Duodenal mucosa (tissue), 2 donors: ENCODE results near the gene MCCC1.

ENCODE experiments used
- H3K27ac ChIP-seq: one replicate; pipeline ENCODE4 v1.7.0; 2013; ENCODE audit warnings: low read depth, low read length
- H3K27me3 ChIP-seq, 2 donors: one replicate each; pipeline ENCODE4 v1.7.0; 2013; ENCODE audit warnings: low read length in 2 of 2, control low read depth in 1 of 2; ENCODE audit not compliant: insufficient read depth in 2 of 2, control insufficient read depth in 1 of 2
- H3K36me3 ChIP-seq, 2 donors: one replicate each; pipeline ENCODE4 v1.7.0; 2013; ENCODE audit warnings: low read length in 2 of 2, control low read depth in 1 of 2; ENCODE audit not compliant: insufficient read depth in 2 of 2, control insufficient read depth in 1 of 2
- H3K4me1 ChIP-seq, 2 donors: one replicate each; pipeline ENCODE4 v1.7.0; 2013; ENCODE audit warnings: low read length in 2 of 2, control low read depth in 1 of 2; ENCODE audit not compliant: insufficient read depth in 2 of 2, control insufficient read depth in 1 of 2
- H3K4me3 ChIP-seq, 2 donors: one replicate each; pipeline ENCODE4 v1.7.0; 2013; ENCODE audit warnings: low read length in 2 of 2, low read depth in 1 of 2
- H3K9ac ChIP-seq, 2 donors: one replicate each; pipeline ENCODE4 v1.7.0; 2013; ENCODE audit warnings: low read length in 2 of 2, low read depth in 1 of 2
- H3K9me3 ChIP-seq, 2 donors: one replicate each; pipeline ENCODE4 v1.7.0; 2013; ENCODE audit warnings: low read length in 2 of 2, control low read depth in 1 of 2; ENCODE audit not compliant: control insufficient read depth in 1 of 2

Gene MCCC1

GRCh38 chr3:182979103-182979673 is 120.1 kb downstream of the MCCC1 start:
- peaks cover 15 to 19% of the 10 kb centered on the region in 2 donors for H3K4me1 ChIP-seq
- no peaks in the 10 kb centered on the region for H3K36me3 ChIP-seq
- peak overlapping the region; percentile 66 to 76 for H3K9ac ChIP-seq
- no peak overlapping the region for H3K27ac ChIP-seq
- no peaks in the 10 kb centered on the region for H3K27me3 ChIP-seq
- no peaks in the 10 kb centered on the region for H3K9me3 ChIP-seq
- H3K4me3 ChIP-seq = peak overlapping the region; percentile 82 to 89

GRCh38 chr3:182978387-182978786 is 120.9 kb downstream of the MCCC1 start:
- no peaks in the 10 kb centered on the region for H3K36me3 ChIP-seq
- H3K4me3 ChIP-seq = peak overlapping the region; percentile 82 to 89
- H3K9ac ChIP-seq = peak overlapping the region in 1 of 2 donors; percentile 66
- no peaks in the 10 kb centered on the region for H3K27me3 ChIP-seq
- peaks cover 15 to 19% of the 10 kb centered on the region in 2 donors for H3K4me1 ChIP-seq
- H3K9me3 ChIP-seq = no peaks in the 10 kb centered on the region
- no peak overlapping the region for H3K27ac ChIP-seq

DNA sequence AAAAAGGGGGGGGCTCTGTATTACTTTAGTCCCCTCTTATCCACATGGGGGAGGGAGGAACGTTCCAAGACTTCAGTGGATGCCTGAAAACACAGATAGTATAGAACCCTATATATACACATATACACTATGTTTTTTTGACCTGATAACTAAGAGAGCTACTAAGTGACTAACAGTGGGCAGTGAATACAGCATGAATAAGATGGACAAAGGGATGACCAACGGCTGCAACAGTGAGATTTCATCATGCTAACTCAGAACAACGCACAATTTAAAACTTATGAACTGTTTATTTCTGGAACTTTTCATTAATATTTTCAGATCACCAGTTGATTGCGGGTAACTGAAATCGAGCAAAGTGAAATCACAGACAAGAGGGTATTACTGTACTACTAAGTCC is 126.2 kb downstream of the MCCC1 start:
- Histone ChIP-seq H3K27ac (no peak overlapping the region), H3K9ac (no peak overlapping the region), H3K36me3 (no peaks in the 10 kb centered on the region), H3K27me3 (no peaks in the 10 kb centered on the region), H3K9me3 (no peaks in the 10 kb centered on the region), H3K4me1 (peaks cover 9 to 32% of the 10 kb centered on the region in 2 donors), H3K4me3 (no peak overlapping the region)

- Histone ChIP-seq H3K9ac (no peak overlapping the region), H3K9me3 (no peaks in the 10 kb centered on the region), H3K4me3 (no peak overlapping the region), H3K36me3 (no peaks in the 10 kb centered on the region), H3K27ac (no peak overlapping the region), H3K27me3 (no peaks in the 10 kb centered on the region), H3K4me1 (peaks cover 13 to 39% of the 10 kb centered on the region in 2 donors)
Observed at GRCh38 chr3:182972387-182972786, 126.9 kb downstream of the MCCC1 start.

DNA sequence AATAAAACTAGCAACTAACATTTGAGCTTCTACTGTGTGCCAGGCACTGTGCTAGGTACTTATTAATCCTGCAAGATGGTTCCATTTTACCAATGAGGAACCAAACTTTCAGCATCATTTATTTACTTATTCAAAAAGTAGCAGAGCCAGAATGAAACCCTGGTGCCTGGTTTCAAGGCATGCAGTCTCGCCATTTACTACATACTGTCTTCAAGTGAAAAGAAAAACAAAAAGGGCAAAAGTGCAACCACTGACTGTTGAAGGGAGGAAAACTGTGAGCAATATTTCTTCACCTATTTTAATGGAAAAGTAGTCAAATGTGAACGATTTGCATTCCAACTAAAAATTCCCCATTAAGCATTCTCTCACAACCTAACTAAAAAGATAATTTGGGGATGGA is 127.7 kb downstream of the MCCC1 start:
- Histone ChIP-seq H3K4me3 (no peak overlapping the region), H3K27ac (no peak overlapping the region), H3K4me1 (peaks cover 13 to 38% of the 10 kb centered on the region in 2 donors), H3K27me3 (no peaks in the 10 kb centered on the region), H3K9ac (no peak overlapping the region), H3K36me3 (no peaks in the 10 kb centered on the region), H3K9me3 (no peaks in the 10 kb centered on the region)

DNA sequence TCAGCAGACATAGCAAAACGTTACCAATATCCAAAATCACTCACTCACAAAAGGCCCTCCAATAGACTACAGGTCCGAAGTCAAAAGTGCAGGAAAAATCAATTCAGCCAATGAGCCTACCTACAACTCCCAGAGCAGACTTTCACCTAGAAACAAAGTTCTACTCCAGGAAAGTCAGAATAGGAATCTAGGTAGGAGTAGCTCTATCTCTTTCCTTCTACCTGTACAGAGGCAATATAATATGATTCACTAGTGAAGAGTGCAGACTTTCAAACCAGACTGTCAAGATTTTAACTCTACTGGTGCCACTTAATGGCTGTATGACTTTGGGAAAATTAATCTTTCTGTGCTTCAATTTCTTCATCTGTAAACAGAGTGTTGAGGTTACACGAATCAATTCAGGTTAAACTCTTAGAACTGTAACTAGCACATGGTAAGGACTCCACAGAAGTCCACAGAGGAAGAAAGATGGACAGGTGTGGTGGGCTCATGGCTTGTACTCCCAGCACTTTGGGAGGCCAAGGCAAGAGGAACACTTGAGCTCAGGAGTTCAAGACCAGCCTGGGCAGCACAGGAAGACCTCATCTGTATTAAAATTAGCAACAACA is 128.4 kb downstream of the MCCC1 start:
- no peaks in the 10 kb centered on the region for H3K36me3 ChIP-seq
- peaks cover 15 to 38% of the 10 kb centered on the region in 2 donors for H3K4me1 ChIP-seq
- H3K9ac ChIP-seq = no peak overlapping the region
- H3K4me3 ChIP-seq = no peak overlapping the region
- H3K9me3 ChIP-seq = no peaks in the 10 kb centered on the region
- H3K27ac ChIP-seq = no peak overlapping the region
- no peaks in the 10 kb centered on the region for H3K27me3 ChIP-seq

GRCh38 chr3:182969853-182970252 is 129.4 kb downstream of the MCCC1 start:
- Histone ChIP-seq H3K27me3 (no peaks in the 10 kb centered on the region), H3K4me1 (peaks cover 17 to 37% of the 10 kb centered on the region in 2 donors), H3K4me3 (no peak overlapping the region), H3K36me3 (no peaks in the 10 kb centered on the region), H3K27ac (no peak overlapping the region), H3K9ac (no peak overlapping the region), H3K9me3 (no peaks in the 10 kb centered on the region)

DNA sequence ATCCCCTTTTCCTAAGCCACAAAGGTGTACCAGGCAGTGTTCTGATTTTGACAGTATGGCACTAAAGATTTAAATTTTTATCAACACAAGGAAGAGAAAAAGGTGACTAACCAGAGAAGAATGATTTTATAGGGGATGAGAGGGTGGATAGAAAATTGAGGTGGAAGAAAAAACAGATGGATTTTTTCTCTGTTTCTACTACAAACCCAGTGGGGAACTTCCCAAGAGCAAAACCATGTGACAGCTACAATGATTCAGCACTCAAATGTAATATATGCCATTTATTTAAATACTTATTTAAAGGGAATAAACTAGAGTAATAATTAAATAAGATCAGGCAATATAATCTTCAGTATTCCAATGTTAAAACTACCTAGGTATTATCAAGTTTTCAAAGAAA is 130.0 kb downstream of the MCCC1 start:
- Histone ChIP-seq H3K4me1 (peaks cover 17 to 35% of the 10 kb centered on the region in 2 donors), H3K36me3 (no peaks in the 10 kb centered on the region), H3K4me3 (no peak overlapping the region), H3K9me3 (no peaks in the 10 kb centered on the region), H3K9ac (no peak overlapping the region), H3K27me3 (no peaks in the 10 kb centered on the region), H3K27ac (no peak overlapping the region)

GRCh38 chr3:182967218-182968204 is 131.8 kb downstream of the MCCC1 start:
- H3K27ac ChIP-seq = no peak overlapping the region
- H3K27me3 ChIP-seq = no peaks in the 10 kb centered on the region
- peaks cover 0 to 3% of the 10 kb centered on the region in 2 donors for H3K36me3 ChIP-seq
- peaks cover 17 to 36% of the 10 kb centered on the region in 2 donors for H3K4me1 ChIP-seq
- no peak overlapping the region for H3K4me3 ChIP-seq
- no peak overlapping the region for H3K9ac ChIP-seq
- H3K9me3 ChIP-seq = no peaks in the 10 kb centered on the region

GRCh38 chr3:182965861-182966366 is 133.4 kb downstream of the MCCC1 start:
- H3K27me3 ChIP-seq = no peaks in the 10 kb centered on the region
- H3K9me3 ChIP-seq = no peaks in the 10 kb centered on the region
- peaks cover 8 to 31% of the 10 kb centered on the region in 2 donors for H3K4me1 ChIP-seq

More at GRCh38 chr3:182965861-182966366, 133.4 kb downstream of the MCCC1 start:
- no peak overlapping the region for H3K4me3 ChIP-seq
- H3K27ac ChIP-seq = no peak overlapping the region
- H3K9ac ChIP-seq = no peak overlapping the region
- peaks cover 0 to 3% of the 10 kb centered on the region in 2 donors for H3K36me3 ChIP-seq
